ENCODE data around the gene ATL3. TPM values are rescaled to one million over a fixed set of nuclear protein-coding genes. Genes with fewer than 3 reads are reported as not detected.

Gene ATL3
- total and polyA plus RNA-seq, 2 donors (not counting 3 experiments of a cell fraction or from before 2014, with no cell fraction given) = 21.7 to 70.2 TPM

DNA sequence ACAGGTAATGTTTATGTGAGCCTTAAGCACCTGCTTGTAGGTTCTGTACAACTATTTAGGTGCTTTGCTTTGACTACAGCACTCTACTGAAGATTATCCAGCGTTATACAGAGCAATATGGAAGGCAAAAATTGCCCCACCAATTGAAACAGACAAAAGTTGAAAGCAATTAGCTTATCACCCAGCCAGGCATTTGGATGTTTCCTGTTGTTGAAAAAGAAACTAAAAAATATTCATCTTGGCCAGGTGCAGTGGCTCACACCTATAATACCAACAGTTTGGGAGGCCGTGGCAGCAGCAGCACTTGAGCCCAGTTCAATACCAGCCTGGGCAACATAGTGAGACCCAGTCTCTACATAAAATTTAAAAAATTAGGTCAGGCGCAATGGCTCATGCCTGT, 18.5 kb downstream of the ATL3 start:
- H3K9me3 ChIP-seq (replicated peaks; ENCODE audit: control insufficient read depth, insufficient read depth, low read length) = no peaks in the 10 kb centered on the region
- peak; percentile 25 for DNase-seq (ENCODE audit: low read depth, low spot score)
- no peaks in the 10 kb centered on the region for H3K9me1 ChIP-seq (replicated peaks; ENCODE audit: control insufficient read depth, extremely low read depth, insufficient read depth, low read length)
- H4K20me1 ChIP-seq (replicated peaks; ENCODE audit: control insufficient read depth, extremely low read depth, insufficient read depth, low read length) = no peaks in the 10 kb centered on the region
- dilution Hi-C loops (cut with MboI; ENCODE audit: extremely low pct_ligation_motif_present, low sequenced_read_pairs) (no loop called here), intact Hi-C loops (cut with micrococcal nuclease) (no loop called here)
- no peak overlapping the region for H3K27ac ChIP-seq (ENCODE audit: insufficient read depth, low read depth, low read length)
- ChIA-PET POLR2A (no interaction called here), CTCF (interaction anchor here (1.3 kb wide), 1 partner anchor 14 kb away, joined by 3 read pairs; no protein-coding TSS in a partner anchor)
- no peaks in the 10 kb centered on the region for H3K4me1 ChIP-seq (ENCODE audit: control insufficient read depth, extremely low read depth, insufficient read depth, low read length)
- peaks cover 4 to 11% of the 10 kb centered on the region in 2 experiments for H3K36me3 ChIP-seq (ENCODE audit: control insufficient read depth in 2 of 2, extremely low read depth in 1 of 2, insufficient read depth in 2 of 2, low read length in 2 of 2)
- H3K4me2 ChIP-seq (ENCODE audit: insufficient read depth, low read length) = no peak overlapping the region
- no peak overlapping the region for H3K9ac ChIP-seq (replicated peaks; ENCODE audit: extremely low read depth, insufficient read depth, low read length)
- BruUV-seq (replicated peaks) = no TSS peak
- no peak overlapping the region for H3K4me3 ChIP-seq (replicated peaks in 1 of 3; ENCODE audit: insufficient read depth in 1 of 3, low read depth in 1 of 3, low read length in 3 of 3)
- no peak for TF ChIP-seq JUN (IDR thresholded peaks at IDR 0.05; ENCODE audit: borderline replicate concordance, insufficient read depth, insufficient read length, low read depth)
- FAIRE-seq = peak; percentile 15
- H2AFZ ChIP-seq (ENCODE audit: low read depth, low read length) = no peak overlapping the region
- no peaks in the 10 kb centered on the region for H3K27me3 ChIP-seq (ENCODE audit: control insufficient read depth in 2 of 2, insufficient read depth in 2 of 2, low read length in 2 of 2)
- H3K79me2 ChIP-seq (ENCODE audit: control insufficient read depth, insufficient read depth, low read length) = peaks cover 12% of the 10 kb centered on the region

DNA sequence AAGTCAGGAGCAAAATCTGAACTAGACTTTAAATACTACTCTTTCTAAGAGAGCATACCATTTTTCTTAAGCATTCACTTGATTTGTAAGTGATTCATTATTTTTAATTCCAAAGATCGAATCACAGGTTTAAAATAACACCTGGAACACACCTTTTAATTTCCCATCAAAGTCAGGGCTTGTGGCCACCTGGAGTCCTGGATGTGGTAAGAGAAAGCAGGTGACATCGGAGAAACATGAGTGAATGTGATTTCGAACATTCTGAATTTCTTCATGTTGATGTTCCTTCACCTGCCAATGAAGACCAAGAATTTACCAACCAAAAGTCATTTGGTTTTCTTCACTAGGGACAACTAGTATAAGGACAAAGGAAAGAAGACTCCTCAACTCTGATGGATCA, 28.0 kb downstream of the ATL3 start:
- Histone ChIP-seq H2AFZ (ENCODE audit: low read depth, low read length) (no peak overlapping the region), H3K4me3 (replicated peaks in 1 of 3; ENCODE audit: insufficient read depth in 1 of 3, low read depth in 1 of 3, low read length in 3 of 3) (no peak overlapping the region), H3K79me2 (ENCODE audit: control insufficient read depth, insufficient read depth, low read length) (no peaks in the 10 kb centered on the region), H3K36me3 (ENCODE audit: control insufficient read depth in 2 of 2, extremely low read depth in 1 of 2, insufficient read depth in 2 of 2, low read length in 2 of 2) (peaks cover 10 to 18% of the 10 kb centered on the region in 2 experiments), H3K9ac (replicated peaks; ENCODE audit: extremely low read depth, insufficient read depth, low read length) (no peak overlapping the region), H3K27ac (ENCODE audit: insufficient read depth, low read depth, low read length) (no peak overlapping the region), H4K20me1 (replicated peaks; ENCODE audit: control insufficient read depth, extremely low read depth, insufficient read depth, low read length) (no peaks in the 10 kb centered on the region), H3K4me1 (ENCODE audit: control insufficient read depth, extremely low read depth, insufficient read depth, low read length) (no peaks in the 10 kb centered on the region), H3K9me1 (replicated peaks; ENCODE audit: control insufficient read depth, extremely low read depth, insufficient read depth, low read length) (no peaks in the 10 kb centered on the region), H3K4me2 (ENCODE audit: insufficient read depth, low read length) (no peak overlapping the region), H3K27me3 (ENCODE audit: control insufficient read depth in 2 of 2, insufficient read depth in 2 of 2, low read length in 2 of 2) (no peaks in the 10 kb centered on the region), H3K9me3 (replicated peaks; ENCODE audit: control insufficient read depth, insufficient read depth, low read length) (no peaks in the 10 kb centered on the region)
- no TSS peak for BruUV-seq (replicated peaks)
- DNase-seq (ENCODE audit: low read depth, low spot score) (no peak), FAIRE-seq (no peak)
- TF ChIP-seq EZH2 (IDR thresholded peaks at IDR 0.05; ENCODE audit: borderline replicate concordance, low read depth, low read length, severe bottlenecking) = no peak
- no peak for TF ChIP-seq GATA2 (IDR thresholded peaks at IDR 0.05; ENCODE audit: insufficient read depth, insufficient read length, low read depth, low read length)
- no peak for TF ChIP-seq JUN (IDR thresholded peaks at IDR 0.05; ENCODE audit: borderline replicate concordance, insufficient read depth, insufficient read length, low read depth)
- no peak for TF ChIP-seq MYC (IDR thresholded peaks at IDR 0.05; ENCODE audit: low read depth, low read length)
- TF ChIP-seq, protein P1, sequence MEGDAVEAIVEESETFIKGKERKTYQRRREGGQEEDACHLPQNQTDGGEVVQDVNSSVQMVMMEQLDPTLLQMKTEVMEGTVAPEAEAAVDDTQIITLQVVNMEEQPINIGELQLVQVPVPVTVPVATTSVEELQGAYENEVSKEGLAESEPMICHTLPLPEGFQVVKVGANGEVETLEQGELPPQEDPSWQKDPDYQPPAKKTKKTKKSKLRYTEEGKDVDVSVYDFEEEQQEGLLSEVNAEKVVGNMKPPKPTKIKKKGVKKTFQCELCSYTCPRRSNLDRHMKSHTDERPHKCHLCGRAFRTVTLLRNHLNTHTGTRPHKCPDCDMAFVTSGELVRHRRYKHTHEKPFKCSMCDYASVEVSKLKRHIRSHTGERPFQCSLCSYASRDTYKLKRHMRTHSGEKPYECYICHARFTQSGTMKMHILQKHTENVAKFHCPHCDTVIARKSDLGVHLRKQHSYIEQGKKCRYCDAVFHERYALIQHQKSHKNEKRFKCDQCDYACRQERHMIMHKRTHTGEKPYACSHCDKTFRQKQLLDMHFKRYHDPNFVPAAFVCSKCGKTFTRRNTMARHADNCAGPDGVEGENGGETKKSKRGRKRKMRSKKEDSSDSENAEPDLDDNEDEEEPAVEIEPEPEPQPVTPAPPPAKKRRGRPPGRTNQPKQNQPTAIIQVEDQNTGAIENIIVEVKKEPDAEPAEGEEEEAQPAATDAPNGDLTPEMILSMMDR (IDR thresholded peaks at IDR 0.05; ENCODE audit: extremely low read depth in 1 of 2, insufficient read depth in 1 of 2, low read depth in 1 of 2, low read length in 2 of 2) = no peak
- no peak for TF ChIP-seq POLR2AphosphoS5 (IDR thresholded peaks at IDR 0.05; ENCODE audit: insufficient read depth, low read depth, low read length)
- TF ChIP-seq, protein P2, sequence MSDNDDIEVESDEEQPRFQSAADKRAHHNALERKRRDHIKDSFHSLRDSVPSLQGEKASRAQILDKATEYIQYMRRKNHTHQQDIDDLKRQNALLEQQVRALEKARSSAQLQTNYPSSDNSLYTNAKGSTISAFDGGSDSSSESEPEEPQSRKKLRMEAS (IDR thresholded peaks at IDR 0.05; ENCODE audit: insufficient read depth, insufficient read length) = no peak
- TF ChIP-seq POLR2A (IDR thresholded peaks at IDR 0.05; ENCODE audit: low read depth, low read length) = no peak
- TF ChIP-seq FOS (IDR thresholded peaks at IDR 0.05; ENCODE audit: borderline replicate concordance, insufficient read depth, low read length) = no peak
- intact Hi-C loops (cut with micrococcal nuclease) = no loop called here
- ChIA-PET CTCF (interaction anchor here (1.0 to 2.9 kb wide), 4 partner anchors 9 to 164 kb away, joined by 3 to 9 read pairs (median 6); no protein-coding TSS in a partner anchor), POLR2A (no interaction called here)
- dilution Hi-C loops (cut with MboI; ENCODE audit: extremely low pct_ligation_motif_present, low sequenced_read_pairs) = no loop called here

Measured in endothelial cell of umbilical vein (primary cell).